IPS-18c (cell line): ENCODE results near the gene CS.
A peak's percentile ranks its signal among the peaks of the same experiment; 100 is the strongest.
"Not testable (repeated sequence)": the region's sequence is repeated elsewhere in the genome, so short reads cannot be mapped to it uniquely, and the experiment has no call there.

Source experiments
- H3K4me3 ChIP-seq: 2 replicates; pipeline ENCODE4 v1.7.0; 2013; ENCODE audit warnings: low read depth, mild to moderate bottlenecking, low read length, moderate library complexity; ENCODE audit not compliant: insufficient read depth
- H3K9me3 ChIP-seq: one replicate; pipeline ENCODE4 v1.6.1; 2013; ENCODE audit warnings: mild to moderate bottlenecking, low read length, moderate library complexity; ENCODE audit not compliant: control insufficient read depth, insufficient read depth

CS gene

GRCh38 chr12:56299853-56300643, at the start of gene CS:
Gene CS, minus strand, starts transcription at chr12:56300330. Its CDS starts 129 bp downstream, at chr12:56300201.
- peak within 1 kb of the TSS; percentile 78 for H3K4me3 ChIP-seq
- no peaks in the 10 kb centered on the region for H3K9me3 ChIP-seq

GRCh38 chr12:56348776-56349175, 48.6 kb upstream of the CS start:
- H3K4me3 ChIP-seq, result no peak overlapping the region
- no peaks in the 10 kb centered on the region for H3K9me3 ChIP-seq

GRCh38 chr12:56347255-56347654, 47.1 kb upstream of the CS start:
- not testable (repeated sequence) for H3K9me3 ChIP-seq, H3K4me3 ChIP-seq

GRCh38 chr12:56346675-56347074, 46.5 kb upstream of the CS start:
- Histone ChIP-seq H3K4me3 (no peak overlapping the region), H3K9me3 (no peaks in the 10 kb centered on the region)

GRCh38 chr12:56342290-56342689, 42.2 kb upstream of the CS start:
- H3K9me3 ChIP-seq, H3K4me3 ChIP-seq: not testable (repeated sequence)

GRCh38 chr12:56341616-56342015, 41.5 kb upstream of the CS start:
- H3K9me3 ChIP-seq, result no peaks in the 10 kb centered on the region
- no peak overlapping the region for H3K4me3 ChIP-seq

GRCh38 chr12:56339158-56339422, 39.0 kb upstream of the CS start:
- Histone ChIP-seq H3K9me3 (no peaks in the 10 kb centered on the region), H3K4me3 (peak overlapping the region; percentile 6; the same call in 1 of the 2 replicates)

- Histone ChIP-seq H3K4me3 (peak within 1 kb of the TSS; percentile 28), H3K9me3 (no peaks in the 10 kb centered on the region)
Measured at GRCh38 chr12:56338308-56339157, 38.4 kb upstream of the CS start, which contains the start of gene IL23A. Gene IL23A, plus strand, starts transcription at chr12:56338884. Its CDS starts 161 bp downstream, at chr12:56339045.

- Histone ChIP-seq H3K9me3 (no peaks in the 10 kb centered on the region), H3K4me3 (0 out of 2 replicates have a peak overlapping the region, but pooled peaks have one; percentile 28)
Measured at GRCh38 chr12:56337753-56338251, 37.7 kb upstream of the CS start.

GRCh38 chr12:56336361-56337167, 36.4 kb upstream of the CS start:
- H3K9me3 ChIP-seq, result no peaks in the 10 kb centered on the region

GRCh38 chr12:56335527-56335926, 35.4 kb upstream of the CS start:
- H3K9me3 ChIP-seq, result not testable (repeated sequence)

More at GRCh38 chr12:56336361-56337167, 36.4 kb upstream of the CS start:
- H3K4me3 ChIP-seq, result no peak overlapping the region

GRCh38 chr12:56334490-56334793, 34.3 kb upstream of the CS start:
- no peaks in the 10 kb centered on the region for H3K9me3 ChIP-seq
- H3K4me3 ChIP-seq, result peak overlapping the region; percentile 68

More at GRCh38 chr12:56335527-56335926, 35.4 kb upstream of the CS start:
- not testable (repeated sequence) for H3K4me3 ChIP-seq

- peak within 1 kb of the TSS; percentile 68 for H3K4me3 ChIP-seq
- H3K9me3 ChIP-seq, result no peaks in the 10 kb centered on the region
Measured at GRCh38 chr12:56333679-56334489, 33.8 kb upstream of the CS start, which contains the start of gene PAN2. Gene PAN2, minus strand, starts transcription at chr12:56334000. Its CDS starts 906 bp downstream, at chr12:56333094.

- H3K9me3 ChIP-seq, result no peaks in the 10 kb centered on the region
- peak overlapping the region; percentile 68 for H3K4me3 ChIP-seq
Measured at GRCh38 chr12:56333197-56333678, 33.1 kb upstream of the CS start.

- H3K4me3 ChIP-seq, result peak overlapping the region; percentile 68
Measured at GRCh38 chr12:56332512-56333196, 32.5 kb upstream of the CS start.

GRCh38 chr12:56330936-56331490, 30.9 kb upstream of the CS start:
- Histone ChIP-seq H3K4me3 (no peak overlapping the region), H3K9me3 (no peaks in the 10 kb centered on the region)

More at GRCh38 chr12:56332512-56333196, 32.5 kb upstream of the CS start:
- no peaks in the 10 kb centered on the region for H3K9me3 ChIP-seq
